Inflammatory macrophage treated with lipopolysaccharide for 1 hour (primary cell): ENCODE results near the gene GSTM3.

ENCODE experiments used
- DNase-seq, 2 donors: peaks; one replicate each; pipeline ENCODE4 v3.0.0-alpha.2; 2020 to 2022

GSTM3 gene

DNA sequence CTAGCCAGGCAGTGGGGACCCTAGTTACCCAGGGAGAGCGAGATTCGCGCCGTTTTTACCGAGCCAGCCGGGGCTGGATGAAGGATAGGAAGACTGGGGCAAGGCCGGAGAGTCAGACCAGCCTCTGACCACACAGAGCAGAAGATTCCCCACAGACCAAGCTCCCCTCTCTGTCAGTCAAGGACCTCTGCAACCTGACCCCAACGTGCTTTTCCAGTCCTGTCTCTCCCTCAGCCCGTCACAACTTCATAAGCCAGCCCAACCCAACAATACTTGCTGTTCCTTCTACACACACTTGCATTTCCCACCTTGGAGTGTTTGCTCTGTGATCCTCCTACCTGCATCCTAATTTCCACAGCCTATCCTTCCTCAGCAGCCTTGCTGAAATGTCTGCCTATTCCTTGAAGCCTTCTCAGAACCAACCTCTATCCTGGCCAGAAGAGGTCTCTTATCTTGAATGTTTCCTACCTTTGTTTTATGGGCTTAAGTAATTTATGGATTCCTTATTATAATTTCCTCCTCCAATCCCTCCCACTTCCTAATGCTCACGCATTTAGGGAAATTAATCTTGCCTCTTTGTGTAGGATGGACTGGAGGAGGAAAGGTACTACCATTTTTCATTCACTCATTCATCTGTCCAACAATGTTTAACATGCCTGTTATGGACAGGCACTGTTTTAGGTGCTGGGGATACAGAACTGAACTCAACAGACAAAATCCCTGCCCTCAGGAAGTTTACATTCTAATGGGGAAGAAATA, at the start of gene GSTM3:
Gene GSTM3 (minus strand): TSS at position 424 of the 759 bp plus-strand sequence. CDS start 751 bp downstream, outside the sequence.
- no peak for DNase-seq

DNA sequence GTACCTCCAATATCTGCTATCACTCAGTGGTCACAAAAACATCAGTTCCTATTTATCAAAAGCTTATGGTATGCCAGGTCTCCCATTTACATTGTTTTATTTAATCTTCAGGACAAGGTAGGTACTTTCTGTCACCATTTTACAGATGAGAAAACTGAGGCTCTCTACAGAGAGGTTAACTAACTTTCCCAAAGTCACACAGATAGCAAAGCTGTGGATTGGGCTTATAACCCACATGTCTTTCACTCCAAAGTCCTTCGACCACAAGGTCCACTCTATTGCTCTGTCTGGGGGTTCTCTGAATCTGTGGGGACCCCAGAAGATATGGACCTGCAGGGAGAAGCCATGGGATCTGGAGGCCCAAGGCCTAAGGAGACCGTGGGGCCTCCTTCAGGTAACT, 49.5 kb upstream of the GSTM3 start:
- no peak for DNase-seq

DNA sequence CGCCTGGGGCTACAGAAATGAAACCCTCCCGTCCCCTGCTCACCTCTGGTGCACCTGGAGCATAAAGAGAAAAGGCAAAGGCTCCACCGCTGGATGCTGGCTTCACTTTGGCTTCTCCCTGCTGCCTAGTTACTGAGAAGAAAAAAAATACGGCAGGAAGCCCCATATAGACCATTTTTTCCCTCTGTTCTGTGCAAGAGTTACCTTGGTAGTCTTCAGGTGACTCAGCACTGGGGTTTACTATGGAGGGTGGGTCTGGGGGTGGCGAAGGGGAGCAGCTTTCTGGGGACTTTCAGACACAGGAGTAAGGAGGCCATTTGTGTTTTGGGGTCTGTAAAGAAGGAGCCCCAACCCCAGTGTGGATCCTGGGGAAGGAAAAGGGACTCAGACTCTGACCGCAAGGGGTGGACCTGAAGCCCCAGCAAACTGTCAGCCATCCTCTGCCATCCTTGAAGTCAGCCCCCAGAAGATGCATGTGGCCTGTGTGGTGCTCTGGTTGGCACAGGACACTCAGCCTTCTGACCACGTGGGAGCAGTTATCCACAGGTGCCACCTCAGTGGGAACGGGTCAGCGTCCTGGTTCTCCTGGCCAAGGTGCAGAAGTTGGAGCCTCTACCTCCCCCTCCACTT, 48.8 kb upstream of the GSTM3 start:
- DNase-seq, result no peak

DNA sequence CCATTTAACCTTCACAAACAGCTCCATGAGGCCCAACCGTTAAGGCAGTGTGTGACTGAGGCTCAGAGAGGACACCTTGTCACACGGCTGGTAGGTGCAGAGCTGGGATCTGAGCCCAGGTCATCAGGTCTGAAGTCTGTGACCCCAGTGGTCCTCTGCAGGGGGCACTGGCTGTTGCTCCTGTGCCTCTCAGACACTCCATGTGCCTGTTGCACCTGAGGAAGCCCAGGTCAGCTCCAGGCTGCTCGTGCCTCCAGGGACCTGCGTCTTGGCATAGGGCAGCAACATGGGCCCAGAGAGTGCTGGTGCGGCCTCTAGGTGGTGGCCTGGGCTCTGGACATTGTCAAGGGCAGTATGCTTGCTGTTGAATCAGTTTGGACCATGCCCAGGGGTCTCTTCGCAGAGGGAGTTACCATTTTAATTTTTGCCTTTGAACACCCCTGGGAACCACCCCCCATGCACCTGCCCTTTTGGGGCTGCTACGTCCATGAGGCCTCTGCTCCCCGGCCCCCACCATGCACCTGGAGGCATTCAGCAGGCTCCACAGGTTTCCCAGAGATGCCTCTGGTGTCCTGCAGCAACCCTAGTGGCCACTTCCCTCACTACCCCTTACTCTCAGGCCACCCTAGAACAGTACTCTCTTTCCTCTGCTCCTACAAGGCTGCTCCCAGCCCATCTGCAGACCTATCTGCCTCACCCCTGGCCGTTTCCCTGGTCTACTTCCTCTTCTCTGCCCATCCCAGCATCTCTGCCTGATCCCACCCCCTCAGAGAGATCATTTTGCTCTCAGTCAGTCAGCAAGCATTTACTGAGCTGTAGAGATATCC, 48.1 kb upstream of the GSTM3 start:
- peak in 1 of 2 donors; percentile 39 for DNase-seq

DNA sequence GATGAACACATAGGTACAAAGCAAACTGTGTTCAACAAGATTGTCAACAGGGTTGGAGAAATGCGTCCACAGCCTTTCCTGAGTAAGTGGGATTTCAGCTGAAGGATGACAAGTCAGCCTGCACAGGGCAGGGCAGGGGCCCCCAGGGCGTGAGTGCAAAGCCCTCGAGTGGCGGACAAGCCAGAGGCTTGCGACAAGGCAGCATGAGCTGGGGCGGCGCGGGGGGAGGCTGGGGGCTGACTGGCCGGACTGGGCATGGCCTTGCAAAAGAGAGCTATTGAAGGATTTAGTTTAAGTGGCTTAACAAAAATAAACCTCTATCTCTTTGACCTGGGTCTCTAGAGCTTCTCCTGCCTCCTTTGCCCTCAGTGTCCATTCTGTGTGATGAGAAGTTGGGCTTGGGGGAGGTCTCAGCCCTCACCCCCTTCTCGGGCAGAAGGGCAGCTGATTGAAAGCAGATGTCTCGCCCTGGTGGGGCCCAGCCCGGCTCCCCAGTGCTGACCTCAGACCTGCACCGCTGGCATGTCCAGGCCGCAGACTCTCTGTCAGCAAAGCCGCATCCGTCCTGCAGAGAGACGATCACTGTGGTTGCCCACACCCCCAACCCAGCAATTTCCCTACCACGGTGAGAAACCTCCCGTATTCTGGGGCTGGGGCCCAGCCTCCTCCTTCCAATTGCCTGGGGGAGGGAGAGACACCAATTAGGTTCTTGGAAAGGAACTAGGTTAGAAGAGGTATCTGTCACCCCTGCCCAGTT, 47.2 kb upstream of the GSTM3 start:
- DNase-seq, result no peak

DNA sequence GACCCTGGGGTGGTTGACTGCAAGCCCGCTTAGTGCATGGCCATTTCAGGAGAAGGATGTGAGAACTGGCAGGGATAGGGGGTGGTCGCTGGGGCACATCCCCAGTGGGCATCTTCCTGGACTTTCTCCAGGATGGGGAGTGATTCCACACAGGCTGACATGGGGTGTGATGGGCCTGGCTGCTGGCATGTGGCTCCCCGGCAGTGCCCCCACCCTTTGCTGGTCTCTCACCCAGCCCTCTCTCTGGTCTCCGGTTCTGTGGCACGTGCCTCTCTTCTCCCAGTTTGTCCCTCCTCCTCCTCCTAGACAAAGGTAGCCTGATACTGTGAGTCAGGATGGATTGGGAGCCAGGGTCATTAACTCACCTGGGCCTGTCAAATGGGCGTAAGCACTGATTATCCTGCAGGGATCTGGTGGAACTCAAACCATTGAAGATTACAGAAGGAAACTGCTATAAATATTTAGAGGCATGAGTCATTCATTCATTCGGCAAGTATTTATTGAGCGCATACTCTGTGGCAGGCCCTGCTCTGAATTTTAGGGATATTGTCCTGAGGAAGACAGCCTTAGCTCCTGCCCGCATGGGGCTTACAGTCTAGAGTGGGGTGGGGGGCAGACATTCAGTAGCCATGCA, 46.5 kb upstream of the GSTM3 start:
- DNase-seq, result no peak

DNA sequence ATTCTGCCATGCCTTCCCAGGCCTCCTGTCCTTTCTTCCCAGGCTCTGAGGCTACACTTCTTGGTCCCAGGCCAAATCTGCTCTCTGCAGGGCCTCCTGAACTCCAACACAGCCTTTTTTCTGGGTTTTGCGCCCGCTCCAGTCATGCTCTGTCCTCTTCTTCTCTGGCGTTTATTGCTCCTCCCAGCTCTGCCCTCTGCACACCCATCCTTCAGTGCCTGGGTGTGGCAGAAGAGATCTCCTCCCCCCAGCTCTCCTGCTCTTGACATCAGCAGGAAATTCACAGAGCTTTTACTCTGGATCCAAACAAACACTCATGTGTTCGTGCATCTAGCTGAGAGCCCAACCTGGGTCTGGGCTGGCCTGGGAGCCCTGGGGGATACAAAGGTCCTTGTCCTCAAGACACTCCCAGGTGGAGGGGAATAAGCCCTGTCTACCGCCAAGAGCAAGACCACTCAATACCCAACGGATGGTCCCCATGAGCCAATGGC, 45.7 kb upstream of the GSTM3 start:
- peak in 1 of 2 donors; percentile 56 for DNase-seq

DNA sequence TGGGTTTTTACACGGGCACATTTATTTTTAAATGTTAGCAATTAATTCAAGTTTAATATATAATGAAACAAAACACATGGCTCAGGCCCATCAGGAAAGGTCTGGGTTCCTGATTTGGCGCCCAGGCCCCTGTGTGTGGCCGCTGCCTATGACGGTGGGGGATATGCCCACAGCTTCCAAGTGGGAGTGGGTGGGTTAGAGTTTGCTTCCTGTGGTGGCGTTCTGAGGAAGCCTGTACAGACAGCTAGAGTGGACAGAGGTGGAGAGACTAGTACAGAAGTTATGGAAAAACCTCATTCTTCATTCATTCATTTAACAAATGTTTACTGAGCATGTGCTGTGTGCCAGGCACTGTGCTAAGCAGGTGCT, 45.3 kb upstream of the GSTM3 start:
- peak in 1 of 2 donors; percentile 49 for DNase-seq

DNA sequence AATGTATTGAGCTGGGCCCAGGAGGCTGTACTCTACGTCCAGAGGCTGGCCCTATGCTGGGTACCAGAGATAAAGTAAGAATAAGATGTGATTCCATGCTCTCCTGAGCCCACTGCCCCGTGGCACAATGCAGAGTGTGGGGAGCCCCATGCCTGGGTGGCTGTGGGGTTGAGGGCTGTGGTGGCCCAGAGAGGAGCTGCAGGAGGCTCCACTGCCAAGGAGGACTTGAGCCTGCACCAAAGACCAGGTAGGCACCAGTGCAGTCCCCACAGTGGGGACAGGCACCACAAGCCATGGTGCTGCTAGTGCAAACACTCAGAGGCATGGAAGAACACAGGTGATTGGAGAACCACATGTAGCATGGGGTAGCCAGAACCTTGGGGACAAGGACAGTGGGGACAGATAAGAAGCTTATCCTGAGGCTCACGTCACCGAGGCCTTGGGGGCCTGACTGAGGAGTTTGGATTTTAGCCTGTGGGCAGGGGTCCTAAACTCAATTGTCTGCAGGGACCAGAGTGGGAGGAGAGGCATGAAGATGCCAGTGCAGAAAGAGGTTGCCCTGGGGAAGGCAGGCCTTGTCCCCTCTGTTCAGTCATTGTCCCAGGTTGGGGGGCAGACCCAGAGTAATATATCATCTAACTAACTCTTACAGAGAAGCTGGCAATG, 44.7 kb upstream of the GSTM3 start:
- no peak for DNase-seq

DNA sequence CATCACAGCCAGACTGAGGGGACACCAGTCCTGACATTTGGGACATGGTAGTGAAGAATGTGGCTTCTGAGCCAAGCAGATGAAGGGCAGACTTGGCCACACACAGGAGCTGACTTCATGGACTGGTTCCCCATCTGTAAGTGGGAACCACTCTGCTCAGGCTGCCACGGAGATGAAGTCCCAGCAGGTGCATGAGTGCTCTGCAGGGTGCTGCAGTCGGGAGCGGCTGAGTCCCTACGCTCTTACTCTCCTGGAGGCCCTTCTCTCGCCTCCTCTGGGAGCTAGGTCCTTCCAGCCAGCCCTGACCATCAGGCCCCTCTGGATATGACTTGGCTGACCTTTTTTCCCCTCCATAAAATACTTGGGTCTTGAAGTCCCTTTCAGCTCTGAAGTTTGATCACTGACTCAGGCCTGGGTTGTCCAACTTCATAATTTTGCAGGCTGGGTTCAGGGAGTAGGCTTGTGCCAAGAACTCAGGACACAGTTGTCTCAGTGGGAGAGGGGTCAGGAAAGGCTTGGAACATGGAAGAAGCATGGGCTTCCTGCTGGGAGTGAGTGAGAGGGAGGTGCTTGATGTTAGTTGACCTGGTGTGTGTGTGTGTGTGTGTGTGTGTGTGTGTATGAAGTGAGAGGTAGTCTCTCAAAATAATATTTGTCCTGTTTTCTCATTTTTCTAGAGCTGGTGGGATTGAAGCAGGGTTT, 43.9 kb upstream of the GSTM3 start:
- DNase-seq, result no peak

DNA sequence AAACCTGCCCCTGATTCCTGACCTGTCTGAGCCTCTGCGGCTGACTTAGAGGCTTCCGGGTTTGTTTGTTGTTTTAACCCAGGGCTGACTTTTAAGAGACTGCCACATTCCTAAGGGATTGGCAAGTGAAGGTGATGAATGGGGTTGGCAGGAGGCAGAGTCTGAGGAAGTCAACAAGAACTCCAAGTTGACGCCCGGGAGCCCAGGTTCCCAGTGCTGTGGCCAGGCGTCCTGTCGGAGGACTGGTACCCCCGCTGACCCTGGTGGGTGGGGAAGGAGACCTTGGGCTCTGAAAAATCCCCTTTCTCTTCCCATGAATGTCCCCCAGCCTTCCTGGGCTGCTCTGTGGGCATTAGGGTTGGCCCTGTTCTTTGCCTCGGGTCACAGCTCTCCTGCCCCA, 42.6 kb upstream of the GSTM3 start:
- DNase-seq, result no peak

DNA sequence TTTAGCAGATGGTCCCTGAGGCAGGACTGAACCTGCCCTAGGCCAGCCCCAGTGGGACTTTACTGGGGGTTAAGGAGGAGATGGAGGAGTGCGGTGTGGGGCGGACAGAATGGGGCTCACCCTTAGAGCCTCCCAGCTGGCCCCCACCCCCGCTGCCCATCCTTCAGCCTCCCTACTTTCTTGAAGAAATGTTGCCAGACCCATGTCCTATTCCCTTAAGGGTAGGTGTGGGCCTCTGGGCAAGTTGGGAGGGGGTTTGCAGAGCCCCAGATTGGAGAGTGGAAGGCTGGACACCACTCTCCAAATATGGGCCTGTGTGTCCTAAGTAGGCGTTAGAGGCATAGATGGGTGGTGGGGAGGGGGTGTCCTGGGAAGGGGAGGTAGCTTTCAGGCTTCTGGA, 42.1 kb upstream of the GSTM3 start:
- DNase-seq, result no peak

DNA sequence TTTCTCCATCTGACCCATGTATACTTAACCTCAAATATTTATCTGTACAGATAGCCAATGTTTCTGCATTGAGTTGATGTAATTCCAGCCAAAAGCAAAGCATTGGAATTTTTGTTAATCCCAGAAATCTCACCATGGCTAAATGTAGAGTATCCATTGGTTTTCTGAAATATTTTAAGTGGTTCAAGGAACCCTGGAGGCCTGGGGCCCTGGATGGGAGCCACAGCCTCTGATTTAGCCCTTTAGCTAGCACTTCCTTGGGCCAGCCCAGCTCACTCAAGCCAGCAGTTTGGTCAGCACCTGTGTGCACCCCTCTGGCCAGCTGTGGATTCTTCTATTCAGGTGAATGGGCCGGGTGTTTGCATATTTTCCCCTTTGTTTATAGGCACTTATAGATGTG, 41.7 kb upstream of the GSTM3 start:
- DNase-seq, result no peak

DNA sequence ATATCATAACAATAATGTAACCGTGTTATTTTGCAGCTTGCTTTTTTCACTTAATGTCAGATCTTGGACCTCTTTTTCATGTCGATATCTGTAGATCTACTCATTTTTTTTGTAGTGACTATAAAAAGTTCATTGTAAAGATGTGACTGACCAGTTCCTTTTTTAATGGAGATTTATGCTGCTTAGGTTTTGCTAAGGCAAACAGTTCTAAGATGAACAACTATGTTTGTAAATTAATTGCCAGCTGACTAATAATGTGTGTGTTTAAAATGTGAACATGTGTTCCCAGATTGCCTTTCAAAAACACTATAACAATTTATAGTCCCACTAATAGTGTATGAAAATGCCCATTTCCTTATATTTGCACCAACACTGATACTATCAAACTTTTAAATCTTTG, 41.0 kb upstream of the GSTM3 start:
- no peak for DNase-seq

DNA sequence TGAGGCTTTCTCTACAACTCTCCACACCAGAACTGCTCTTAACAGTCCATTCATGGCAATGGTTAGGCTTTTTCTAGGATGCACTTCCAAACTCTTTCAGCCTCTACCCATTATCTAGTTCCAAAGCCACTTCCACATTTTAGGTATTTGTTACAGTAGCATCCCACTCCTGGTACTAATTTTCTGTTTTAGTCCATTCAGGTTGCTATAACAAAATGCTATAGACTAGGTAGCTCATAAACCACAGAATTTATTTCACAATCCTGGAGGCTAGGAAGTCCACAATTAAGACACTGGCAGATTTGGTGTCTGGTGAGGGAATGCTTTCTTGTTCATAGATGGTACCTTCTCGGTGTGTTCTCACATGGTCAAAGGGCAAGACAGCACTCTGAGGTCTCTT, 40.1 kb upstream of the GSTM3 start:
- no peak for DNase-seq

DNA sequence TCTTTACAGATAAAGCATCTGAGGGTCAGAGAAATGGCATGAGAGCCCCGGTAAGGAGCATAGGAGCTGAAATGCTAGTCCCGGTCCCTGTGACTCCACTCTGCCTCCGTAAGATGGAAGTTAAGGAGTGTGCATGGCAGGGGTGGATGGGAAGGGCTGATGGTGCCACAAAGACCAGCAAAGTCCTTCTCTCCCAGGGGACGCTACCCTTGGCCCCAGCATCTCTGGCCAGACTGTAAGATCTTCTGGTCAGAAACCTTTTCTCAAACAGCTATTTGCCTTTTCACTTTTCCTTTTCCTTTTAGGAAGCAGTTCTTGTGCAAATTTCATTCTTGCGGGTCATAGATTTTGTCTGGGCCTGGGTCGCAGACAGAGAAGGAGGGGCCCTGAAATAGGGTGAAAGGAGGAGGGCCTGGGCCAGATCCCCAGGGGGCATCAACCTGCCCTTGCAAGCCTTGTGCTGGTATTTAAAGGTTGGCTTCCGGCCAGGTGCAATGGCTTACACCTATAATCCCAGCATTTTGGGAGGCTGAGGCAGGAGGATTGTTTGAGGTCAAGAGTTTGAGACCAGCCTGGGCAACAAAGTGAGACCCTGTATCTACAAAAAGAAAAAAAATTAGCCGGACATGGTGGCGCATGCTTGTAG, 37.3 kb upstream of the GSTM3 start:
- no peak for DNase-seq

DNA sequence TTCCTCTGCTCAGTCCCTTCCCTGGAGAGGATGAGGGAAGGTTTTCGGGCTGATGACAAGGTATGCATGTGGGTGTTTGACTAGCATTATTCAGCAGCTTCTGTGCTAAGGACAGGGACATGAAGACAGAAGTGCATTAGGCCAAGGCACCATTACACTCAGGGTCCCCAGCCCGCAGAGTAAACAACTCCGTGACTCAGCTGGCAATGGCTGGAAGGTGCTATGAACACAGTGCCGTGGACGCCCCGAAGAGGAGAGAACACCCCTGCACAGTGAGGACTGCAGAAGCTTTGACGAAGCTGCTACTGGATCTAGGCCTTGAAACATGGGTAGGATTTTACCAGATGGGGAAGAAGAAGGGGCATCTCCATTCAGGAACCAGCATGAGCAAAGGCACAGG, 36.6 kb upstream of the GSTM3 start:
- no peak for DNase-seq

DNA sequence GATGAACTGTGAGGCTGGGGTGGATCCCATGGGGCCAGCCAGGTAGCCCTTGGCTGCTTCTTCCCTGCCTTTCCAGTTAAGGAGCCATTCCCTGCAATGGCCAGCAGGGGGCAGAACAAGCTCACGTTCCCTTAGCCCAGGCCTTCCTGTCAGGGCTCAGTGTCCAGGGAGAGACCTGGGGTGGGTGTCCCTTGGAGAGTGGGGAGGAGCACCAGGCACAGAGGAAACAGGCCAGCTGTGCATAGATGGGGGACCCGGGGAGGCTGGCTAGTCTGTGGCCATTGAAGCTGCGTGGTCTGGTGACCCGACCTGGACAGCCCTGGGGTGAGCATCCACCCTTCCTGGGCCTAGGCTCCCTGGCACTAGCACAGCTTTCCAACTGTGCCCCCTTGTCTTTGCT, 36.1 kb upstream of the GSTM3 start:
- DNase-seq, result peak; percentile 74 to 93

DNA sequence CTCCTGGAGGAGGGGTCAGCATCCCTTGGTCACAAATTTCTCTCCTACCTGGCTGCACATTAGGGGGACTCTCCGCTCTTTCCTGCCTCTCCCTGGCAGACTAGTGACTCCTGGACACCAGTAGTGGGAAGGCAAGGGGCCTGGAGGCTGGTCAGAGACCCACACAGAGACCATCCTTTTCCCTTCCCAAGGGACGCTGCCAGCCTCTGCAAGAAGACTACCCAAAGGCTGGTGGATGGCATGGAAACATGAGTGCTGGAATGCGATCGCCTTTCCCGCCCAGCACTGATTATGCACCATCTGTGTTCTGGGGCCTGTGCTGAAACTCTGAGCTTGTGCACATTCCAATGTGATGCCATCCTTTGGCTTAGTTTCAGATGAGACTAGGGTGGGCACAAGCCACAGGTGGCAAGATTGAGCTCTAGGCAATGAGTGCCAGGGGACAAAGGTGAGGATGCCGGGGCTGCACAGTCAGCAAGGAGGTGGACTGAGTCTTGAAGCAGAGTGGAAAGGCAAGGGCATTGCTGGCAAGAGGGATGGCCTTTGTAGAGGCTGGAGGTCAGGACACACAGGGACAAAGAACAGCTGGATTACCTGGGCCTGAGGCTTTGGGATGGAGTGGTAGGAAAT, 35.5 kb upstream of the GSTM3 start:
- DNase-seq, result no peak

DNA sequence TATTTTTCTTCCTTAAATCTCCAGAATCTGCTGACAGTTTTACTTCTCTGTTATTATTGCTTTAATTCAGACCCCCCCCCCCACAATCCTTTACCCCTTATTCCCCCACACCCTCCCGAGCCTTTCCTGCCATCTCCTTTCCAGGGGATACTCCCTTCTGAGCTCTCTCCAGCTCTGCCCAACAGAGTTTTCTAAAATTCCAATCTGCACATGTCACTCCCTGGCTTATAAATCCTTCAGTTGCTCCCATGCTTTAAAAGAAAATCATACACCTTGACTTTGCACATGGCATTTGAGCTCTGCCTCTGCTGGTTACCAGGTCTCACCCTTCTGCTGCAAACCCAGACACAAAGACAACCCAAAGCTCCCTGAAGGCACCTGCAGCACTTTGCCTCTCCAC, 34.6 kb upstream of the GSTM3 start:
- no peak for DNase-seq
